ENCODE measurements around the gene MACROD2. TPM values are rescaled to one million over a fixed set of nuclear protein-coding genes. Genes with fewer than 3 reads are reported as not detected.

The MACROD2 gene
- total RNA-seq, 1 experiment from 2014 or later, result 3.7 TPM

- ATAC-seq (no peak), DNase-seq (ENCODE audit: low read depth, low spot score) (no peak)
- ChIA-PET RAD21 (ENCODE audit: low non-redundant PET in 1 of 2, low total read pairs in 2 of 2, uncharacterized antibody in 2 of 2, unreplicated experiment in 2 of 2) (no interaction called here), POLR2A (no interaction called here), CTCF (no interaction called here)
- intact Hi-C loops (cut with micrococcal nuclease), result no loop called here
- Histone ChIP-seq H3K4me1 (ENCODE audit: control insufficient read depth in 1 of 2, insufficient read depth in 2 of 2, low read length in 2 of 2) (no peaks in the 10 kb centered on the region), H3K4me2 (ENCODE audit: low read length) (no peak overlapping the region), H3K9ac (ENCODE audit: low read length) (no peak overlapping the region), H3K27ac (ENCODE audit: low read depth, low read length) (no peak overlapping the region), H3K9me3 (ENCODE audit: control insufficient read depth in 1 of 2, insufficient read depth in 1 of 2, low read depth in 1 of 2, low read length in 2 of 2) (no peaks in the 10 kb centered on the region), H3K27me3 (ENCODE audit: insufficient read depth, low read length) (no peaks in the 10 kb centered on the region), H2AFZ (ENCODE audit: low read depth, low read length, poor library complexity, severe bottlenecking) (no peak overlapping the region), H3K36me3 (ENCODE audit: control insufficient read depth in 1 of 2, insufficient read depth in 2 of 2, low read length in 2 of 2) (no peaks in the 10 kb centered on the region), H3K4me3 (replicated peaks in 1 of 2; ENCODE audit: low read depth in 1 of 2, low read length in 2 of 2) (no peak overlapping the region), H4K20me1 (ENCODE audit: insufficient read depth) (no peaks in the 10 kb centered on the region), H3K79me2 (ENCODE audit: insufficient read depth, low read length) (no peaks in the 10 kb centered on the region), H3K9me2 (ENCODE audit: insufficient read depth) (no peaks in the 10 kb centered on the region)
- BruUV-seq (replicated peaks), result no TSS peak
- TF ChIP-seq EZH2phosphoT487 (IDR thresholded peaks at IDR 0.05; ENCODE audit: borderline replicate concordance) (no peak), CEBPB (IDR thresholded peaks at IDR 0.05; ENCODE audit: low read depth) (no peak), EZH2 (IDR thresholded peaks at IDR 0.05) (no peak), MAX (IDR thresholded peaks at IDR 0.05) (no peak), ELF1 (IDR thresholded peaks at IDR 0.05; ENCODE audit: borderline replicate concordance, low read depth) (no peak), POLR2AphosphoS5 (IDR thresholded peaks at IDR 0.05; ENCODE audit: low read depth, low read length) (no peak), REST (IDR thresholded peaks at IDR 0.05; ENCODE audit: low read depth) (no peak), CTCF (IDR thresholded peaks at IDR 0.05 in 2 of 3, conservative IDR thresholded peaks at IDR 0.05 in 1 of 3; ENCODE audit: borderline replicate concordance in 1 of 3, insufficient read depth in 1 of 3, low read depth in 2 of 3, low read length in 2 of 3) (no peak), YY1 (IDR thresholded peaks at IDR 0.05; ENCODE audit: extremely low read depth, insufficient replicate concordance, low read depth, low read length) (no peak), EGR1 (IDR thresholded peaks at IDR 0.05; ENCODE audit: low read depth) (no peak), POLR2A (IDR thresholded peaks at IDR 0.05; ENCODE audit: borderline replicate concordance, extremely low read depth, insufficient read depth, insufficient read length) (no peak), FOSL1 (IDR thresholded peaks at IDR 0.05; ENCODE audit: low read depth) (no peak), SIN3A (IDR thresholded peaks at IDR 0.05; ENCODE audit: low read depth) (no peak)
These were observed 1031.4 kb downstream of the MACROD2 start for GRCh38 chr20:15026759-15027158.

All from HCT116 (cell line).